Activated naive CD4-positive, alpha-beta T cell treated with anti-CD3 and anti-CD28 coated beads, Interleukin-2, amount 50 U/mL, for 24 hours (primary cell): ENCODE data around the gene CDK5R2.
A peak's percentile ranks its signal among the peaks of the same experiment; 100 is the strongest.

Experiments used
- H3K27ac Mint-ChIP-seq: one replicate; pipeline ENCODE4 v1.8.0; 2021; ENCODE audit warnings: mild to moderate bottlenecking, mixed read lengths
- H3K27me3 Mint-ChIP-seq: one replicate; pipeline ENCODE4 v1.8.0; 2021; ENCODE audit warnings: mixed read lengths
- H3K36me3 Mint-ChIP-seq: one replicate; pipeline ENCODE4 v1.8.0; 2021; ENCODE audit warnings: mixed read lengths
- H3K4me1 Mint-ChIP-seq: one replicate; pipeline ENCODE4 v1.8.0; 2021; ENCODE audit warnings: mixed read lengths
- H3K4me3 Mint-ChIP-seq: one replicate; pipeline ENCODE4 v1.8.0; 2021; ENCODE audit warnings: mild to moderate bottlenecking, mixed read lengths
- H3K9me3 Mint-ChIP-seq: one replicate; pipeline ENCODE4 v1.8.0; 2021; ENCODE audit warnings: mixed read lengths

The CDK5R2 gene

DNA sequence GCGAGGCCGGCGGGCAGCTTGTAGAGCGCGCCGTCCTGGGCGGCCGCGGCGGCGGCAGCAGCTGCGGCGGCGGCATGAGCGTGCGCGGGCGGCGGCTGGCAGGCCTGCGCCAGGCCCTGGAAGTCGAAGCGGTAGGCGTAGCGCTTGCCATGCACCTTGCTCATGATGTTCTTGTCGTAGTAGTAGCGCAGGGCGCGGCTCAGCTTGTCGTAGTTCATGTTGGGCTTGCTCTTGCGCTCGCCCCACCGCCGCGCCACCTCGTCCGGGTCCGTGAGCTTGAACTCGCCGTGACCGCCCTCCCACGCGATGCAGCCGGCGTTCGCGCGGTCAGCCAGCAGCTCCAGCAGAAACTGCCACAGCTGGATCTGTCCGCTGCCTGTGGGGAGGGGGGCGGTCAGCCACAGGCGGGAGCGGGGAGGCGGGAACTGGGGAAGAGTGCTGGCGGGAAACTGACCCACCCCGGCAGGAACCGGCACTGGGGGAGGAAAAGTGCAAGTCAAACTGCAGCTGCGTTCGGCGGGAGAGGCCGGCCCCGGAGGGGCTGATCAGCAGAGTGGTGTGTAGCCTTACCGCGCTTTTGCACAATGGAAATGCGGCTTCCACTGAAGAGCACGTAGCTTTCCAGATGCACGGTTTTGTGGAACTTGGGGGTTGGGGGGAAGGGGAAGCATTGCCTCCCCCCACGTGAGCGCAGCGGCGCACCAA lies 22.6 kb downstream of the CDK5R2 start:
- Mint-ChIP-seq H3K27me3 (peaks cover 42% of the 10 kb centered on the region), H3K27ac (no peak overlapping the region), H3K4me1 (peaks cover 32% of the 10 kb centered on the region), H3K4me3 (peak overlapping the region; percentile 69), H3K9me3 (no peaks in the 10 kb centered on the region), H3K36me3 (no peaks in the 10 kb centered on the region)

DNA sequence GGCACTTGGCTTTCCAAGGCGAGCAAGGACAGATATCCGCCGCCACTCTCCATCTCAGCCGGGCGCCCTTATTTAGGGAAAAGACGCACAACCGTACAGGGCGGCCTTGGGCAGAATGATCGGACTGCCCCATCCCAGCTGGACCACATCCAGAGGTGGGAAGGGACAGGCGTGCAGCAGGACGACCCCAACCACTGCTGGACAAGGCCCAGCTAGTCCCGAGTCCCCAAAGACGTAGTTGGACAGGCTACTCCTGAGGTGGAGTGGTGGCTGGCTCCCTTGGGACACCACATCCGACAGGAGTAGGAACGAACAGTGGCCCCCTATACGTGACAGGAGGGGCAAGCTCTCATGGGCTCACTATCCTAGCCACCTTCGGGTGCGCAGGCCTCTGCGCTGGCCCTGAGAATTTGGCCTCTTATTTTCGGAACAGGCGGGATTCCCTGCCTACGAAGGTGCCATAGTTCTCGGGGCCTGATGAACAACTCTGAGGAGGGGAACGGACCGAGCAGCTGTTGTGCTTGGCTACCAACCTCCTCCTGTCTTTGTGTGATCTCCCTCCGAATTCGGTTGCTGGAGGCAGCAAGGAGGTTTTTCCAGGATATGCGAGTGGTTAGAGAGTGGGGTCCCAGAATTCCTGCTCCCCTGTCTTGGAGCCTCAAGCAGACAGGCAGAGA lies 23.3 kb downstream of the CDK5R2 start:
- Mint-ChIP-seq H3K27ac (no peak overlapping the region), H3K4me3 (peak overlapping the region; percentile 69), H3K27me3 (peaks cover 46% of the 10 kb centered on the region), H3K4me1 (peaks cover 32% of the 10 kb centered on the region), H3K36me3 (no peaks in the 10 kb centered on the region), H3K9me3 (no peaks in the 10 kb centered on the region)

DNA sequence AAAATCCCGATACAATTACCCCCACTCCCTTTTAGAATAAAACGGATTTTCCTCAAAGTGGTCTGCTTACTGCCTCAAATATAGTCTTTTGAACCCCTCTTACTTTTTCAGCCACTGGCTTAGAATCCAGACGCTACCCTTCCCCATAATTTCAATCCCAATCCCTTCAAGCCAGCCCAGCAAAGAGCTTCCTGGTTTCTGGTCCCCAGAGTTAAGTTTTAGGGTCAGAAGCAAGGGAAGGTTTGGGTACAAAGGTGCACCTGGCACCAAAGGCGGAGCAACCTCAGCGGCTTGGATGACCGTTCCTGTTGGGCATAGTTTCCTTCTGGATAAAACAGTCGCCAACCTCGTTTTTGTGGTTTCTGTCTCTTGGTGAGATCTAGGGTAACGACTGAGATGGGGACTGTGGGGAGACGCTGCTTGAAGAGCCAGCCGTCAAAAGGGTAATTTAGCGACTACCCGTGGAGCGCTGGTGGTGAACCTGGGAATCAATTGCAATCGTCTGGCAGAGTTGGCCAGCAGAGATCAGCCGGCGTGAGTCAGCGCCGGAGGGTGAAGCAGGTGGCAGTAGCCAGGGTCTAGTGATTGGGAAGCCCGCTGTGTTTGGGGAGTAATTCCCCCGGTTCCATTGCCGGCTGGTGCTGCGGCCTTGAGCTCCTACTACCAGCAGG lies 23.9 kb downstream of the CDK5R2 start:
- no peak overlapping the region for H3K27ac Mint-ChIP-seq
- H3K36me3 Mint-ChIP-seq = no peaks in the 10 kb centered on the region
- no peaks in the 10 kb centered on the region for H3K9me3 Mint-ChIP-seq
- H3K27me3 Mint-ChIP-seq = peaks cover 45% of the 10 kb centered on the region
- peaks cover 32% of the 10 kb centered on the region for H3K4me1 Mint-ChIP-seq
- H3K4me3 Mint-ChIP-seq = peak overlapping the region; percentile 26

DNA sequence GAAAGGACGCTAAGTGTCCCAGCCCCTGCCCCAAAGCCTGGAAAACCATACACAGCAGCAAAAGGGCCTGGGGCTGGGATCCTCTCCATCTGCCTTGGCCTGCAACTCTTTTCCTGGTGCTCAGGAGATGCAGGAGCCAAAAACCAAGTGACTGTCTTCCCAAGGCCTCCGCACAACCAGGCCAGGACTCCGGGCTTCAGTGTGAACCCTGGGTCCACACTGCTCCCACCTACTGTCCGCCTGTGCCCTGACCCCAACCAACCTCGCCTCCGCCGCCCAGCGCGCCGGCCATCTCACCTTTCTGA lies 24.4 kb downstream of the CDK5R2 start:
- Mint-ChIP-seq H3K27ac (no peak overlapping the region), H3K27me3 (peaks cover 46% of the 10 kb centered on the region), H3K36me3 (no peaks in the 10 kb centered on the region), H3K4me3 (no peak overlapping the region), H3K4me1 (peaks cover 32% of the 10 kb centered on the region), H3K9me3 (no peaks in the 10 kb centered on the region)

DNA sequence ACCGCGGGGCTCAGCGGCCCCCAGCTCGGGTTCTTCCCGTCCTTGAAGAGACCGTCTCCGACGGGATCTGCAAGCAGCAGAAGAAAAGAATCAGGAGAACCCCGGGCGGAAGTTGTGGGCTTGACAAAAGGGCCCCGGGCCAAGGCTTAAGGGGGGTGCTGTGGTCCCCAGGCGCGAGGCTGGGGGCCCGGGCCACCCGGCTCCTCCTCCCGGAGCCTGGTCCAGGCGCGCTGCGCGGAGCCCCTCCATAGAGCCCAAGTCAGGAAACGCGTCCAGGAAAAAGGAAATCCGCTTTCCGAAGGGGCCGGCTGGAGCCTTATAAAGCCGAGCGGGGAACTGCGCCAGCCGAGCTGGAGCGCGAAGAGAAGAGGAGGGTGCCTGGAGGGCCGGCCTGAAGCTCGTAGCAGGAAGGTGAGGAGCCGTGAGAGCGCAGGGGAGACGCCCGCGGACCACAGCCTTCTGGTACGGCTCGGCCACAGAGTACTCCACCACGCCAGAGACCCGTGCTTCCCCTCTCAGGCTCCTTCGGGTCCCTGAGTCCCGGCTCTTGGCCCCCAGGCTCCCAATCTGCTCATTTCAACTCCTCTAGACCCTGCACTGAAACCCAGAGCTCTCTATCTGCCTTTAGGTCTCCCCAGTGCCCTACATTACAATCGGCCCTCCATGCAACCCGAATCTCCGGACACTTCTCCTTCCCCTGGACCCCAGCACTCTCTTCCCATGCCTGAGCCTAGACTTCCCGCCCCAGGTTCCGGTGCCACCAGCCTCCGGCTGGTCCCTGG lies 25.0 kb downstream of the CDK5R2 start:
- Mint-ChIP-seq H3K4me3 (peak overlapping the region; percentile 47), H3K27ac (peak overlapping the region; percentile 59), H3K4me1 (peaks cover 31% of the 10 kb centered on the region), H3K9me3 (no peaks in the 10 kb centered on the region), H3K27me3 (peaks cover 50% of the 10 kb centered on the region), H3K36me3 (no peaks in the 10 kb centered on the region)

- no peaks in the 10 kb centered on the region for H3K36me3 Mint-ChIP-seq
- peaks cover 54% of the 10 kb centered on the region for H3K27me3 Mint-ChIP-seq
- peak within 1 kb of the TSS; percentile 59 for H3K27ac Mint-ChIP-seq
- peaks cover 26% of the 10 kb centered on the region for H3K4me1 Mint-ChIP-seq
- peak within 1 kb of the TSS; percentile 47 for H3K4me3 Mint-ChIP-seq
- no peaks in the 10 kb centered on the region for H3K9me3 Mint-ChIP-seq
These were observed 25.5 kb downstream of the CDK5R2 start, which contains the start of gene FEV for GRCh38 chr2:218985021-218985324. Gene FEV, minus strand, starts transcription at chr2:218985184. Its CDS starts 109 bp downstream, at chr2:218985075.

DNA sequence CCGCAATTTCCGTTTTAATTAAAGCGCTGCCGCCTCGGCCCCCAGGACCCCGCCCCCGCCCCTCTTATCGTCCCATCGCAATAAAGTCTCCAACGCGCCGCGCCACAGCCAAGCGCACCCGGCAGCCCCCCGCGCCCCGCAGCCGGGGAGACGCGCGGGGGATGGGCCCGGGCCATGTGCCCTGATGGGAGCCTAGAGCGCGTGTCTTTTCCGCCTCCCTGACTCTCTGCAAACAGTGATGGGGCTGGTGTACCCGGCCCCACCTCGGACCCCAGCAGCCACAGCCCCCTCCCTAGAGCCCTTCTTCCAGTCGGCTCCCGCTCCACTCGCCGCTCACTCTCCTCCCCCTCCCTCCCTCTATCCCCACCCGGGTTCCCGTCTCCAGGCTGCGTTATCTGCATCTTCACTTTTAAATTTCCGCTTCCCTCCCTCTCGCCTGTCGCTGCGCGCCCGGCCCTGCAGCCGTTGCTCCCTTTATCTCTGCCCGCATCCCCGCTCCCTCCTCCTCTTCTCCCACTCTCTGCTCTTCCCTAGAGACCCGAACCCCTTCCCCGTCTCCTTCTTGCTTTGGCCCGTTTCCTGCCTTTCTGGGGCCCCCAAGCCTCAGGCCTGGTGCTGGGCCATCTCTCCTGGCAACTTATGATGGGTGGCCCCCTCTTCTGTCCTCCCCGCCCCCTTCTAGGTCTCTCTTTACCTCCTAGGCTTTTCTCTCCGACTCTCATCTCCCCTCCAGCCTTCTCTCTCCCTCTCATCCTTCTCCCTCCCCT lies 26.0 kb downstream of the CDK5R2 start:
- peaks cover 23% of the 10 kb centered on the region for H3K4me1 Mint-ChIP-seq
- no peak overlapping the region for H3K4me3 Mint-ChIP-seq
- H3K9me3 Mint-ChIP-seq = no peaks in the 10 kb centered on the region
- no peak overlapping the region for H3K27ac Mint-ChIP-seq
- no peaks in the 10 kb centered on the region for H3K36me3 Mint-ChIP-seq
- peaks cover 55% of the 10 kb centered on the region for H3K27me3 Mint-ChIP-seq

- H3K36me3 Mint-ChIP-seq = no peaks in the 10 kb centered on the region
- no peak overlapping the region for H3K27ac Mint-ChIP-seq
- H3K27me3 Mint-ChIP-seq = peaks cover 58% of the 10 kb centered on the region
- no peaks in the 10 kb centered on the region for H3K9me3 Mint-ChIP-seq
- H3K4me1 Mint-ChIP-seq = peaks cover 17% of the 10 kb centered on the region
- no peak overlapping the region for H3K4me3 Mint-ChIP-seq
These were observed 26.8 kb downstream of the CDK5R2 start for GRCh38 chr2:218986148-218986761.

GRCh38 chr2:218988164-218988563 lies 28.7 kb downstream of the CDK5R2 start:
- Mint-ChIP-seq H3K4me1 (peaks cover 10% of the 10 kb centered on the region), H3K27ac (no peak overlapping the region), H3K9me3 (no peaks in the 10 kb centered on the region), H3K4me3 (no peak overlapping the region), H3K36me3 (no peaks in the 10 kb centered on the region), H3K27me3 (peaks cover 62% of the 10 kb centered on the region)

DNA sequence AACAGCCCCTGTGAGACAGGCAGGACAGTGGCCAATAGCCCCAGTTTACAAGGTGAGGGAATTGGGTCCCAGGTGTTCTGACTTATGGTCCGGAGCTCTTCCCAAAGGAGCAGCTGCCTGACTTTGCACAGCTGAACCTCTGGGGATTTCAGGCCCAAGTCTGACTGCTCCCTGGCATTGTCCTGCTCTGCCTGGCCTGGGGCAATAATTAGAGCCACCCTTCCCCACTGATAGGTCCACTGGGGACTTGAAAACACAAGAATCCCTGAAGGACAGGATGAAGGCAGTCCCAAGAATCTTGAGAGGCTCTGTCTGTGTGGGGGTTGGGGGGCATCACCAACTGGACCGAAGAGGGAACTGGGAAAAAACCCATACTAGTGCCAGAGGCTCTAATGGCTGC lies 29.2 kb downstream of the CDK5R2 start:
- Mint-ChIP-seq H3K36me3 (no peaks in the 10 kb centered on the region), H3K27ac (no peak overlapping the region), H3K4me1 (peaks cover 5% of the 10 kb centered on the region), H3K4me3 (no peak overlapping the region), H3K27me3 (peaks cover 58% of the 10 kb centered on the region), H3K9me3 (no peaks in the 10 kb centered on the region)

DNA sequence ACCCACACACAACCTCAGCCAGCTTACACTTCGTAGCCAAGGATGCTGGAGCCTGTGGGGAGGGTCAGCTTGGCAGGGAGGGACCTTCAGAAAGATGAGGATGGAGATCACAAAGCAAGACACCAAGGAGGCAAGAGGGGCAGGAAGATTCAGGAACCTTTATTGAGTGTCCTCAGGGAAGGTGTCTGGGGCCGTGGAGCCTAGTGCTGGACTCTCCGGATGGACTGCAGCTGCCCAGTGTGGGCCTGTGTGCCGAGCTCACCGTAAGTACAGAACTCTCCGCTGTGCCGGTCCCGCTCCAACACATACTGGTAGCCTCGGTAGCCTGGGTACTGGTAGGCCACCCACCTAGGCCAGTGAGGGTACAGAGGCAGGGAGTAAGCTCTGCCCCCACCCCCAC lies 30.6 kb downstream of the CDK5R2 start:
- Mint-ChIP-seq H3K4me1 (no peaks in the 10 kb centered on the region), H3K27ac (no peak overlapping the region), H3K27me3 (peaks cover 62% of the 10 kb centered on the region), H3K36me3 (no peaks in the 10 kb centered on the region), H3K4me3 (no peak overlapping the region), H3K9me3 (no peaks in the 10 kb centered on the region)

DNA sequence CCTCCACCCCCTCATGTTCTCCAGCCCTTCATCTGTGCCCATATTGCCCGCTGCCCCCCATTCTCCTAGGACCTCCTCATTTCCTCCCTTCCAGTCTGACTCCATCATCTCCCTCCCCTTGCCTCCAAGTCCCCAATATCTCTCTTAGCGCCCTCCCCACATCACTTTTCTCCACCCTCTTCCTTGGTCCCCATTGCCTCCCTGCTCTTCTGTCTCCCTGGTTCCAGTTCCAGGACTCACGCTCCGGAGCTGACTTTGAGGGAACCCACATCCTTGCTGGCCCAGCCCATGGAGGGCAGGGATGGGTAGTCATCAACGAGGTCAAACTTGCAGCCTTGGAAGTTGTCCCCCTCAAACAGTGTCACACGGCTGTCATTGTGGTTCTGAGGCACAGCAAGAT lies 31.1 kb downstream of the CDK5R2 start:
- Mint-ChIP-seq H3K4me3 (no peak overlapping the region), H3K9me3 (no peaks in the 10 kb centered on the region), H3K27ac (no peak overlapping the region), H3K4me1 (peaks cover 4% of the 10 kb centered on the region), H3K36me3 (no peaks in the 10 kb centered on the region), H3K27me3 (peaks cover 67% of the 10 kb centered on the region)

GRCh38 chr2:218991674-218992168 lies 32.3 kb downstream of the CDK5R2 start:
- peaks cover 7% of the 10 kb centered on the region for H3K4me1 Mint-ChIP-seq
- peaks cover 62% of the 10 kb centered on the region for H3K27me3 Mint-ChIP-seq
- H3K27ac Mint-ChIP-seq = no peak overlapping the region
- H3K36me3 Mint-ChIP-seq = no peaks in the 10 kb centered on the region
- no peaks in the 10 kb centered on the region for H3K9me3 Mint-ChIP-seq
- H3K4me3 Mint-ChIP-seq = peak overlapping the region; percentile 16

DNA sequence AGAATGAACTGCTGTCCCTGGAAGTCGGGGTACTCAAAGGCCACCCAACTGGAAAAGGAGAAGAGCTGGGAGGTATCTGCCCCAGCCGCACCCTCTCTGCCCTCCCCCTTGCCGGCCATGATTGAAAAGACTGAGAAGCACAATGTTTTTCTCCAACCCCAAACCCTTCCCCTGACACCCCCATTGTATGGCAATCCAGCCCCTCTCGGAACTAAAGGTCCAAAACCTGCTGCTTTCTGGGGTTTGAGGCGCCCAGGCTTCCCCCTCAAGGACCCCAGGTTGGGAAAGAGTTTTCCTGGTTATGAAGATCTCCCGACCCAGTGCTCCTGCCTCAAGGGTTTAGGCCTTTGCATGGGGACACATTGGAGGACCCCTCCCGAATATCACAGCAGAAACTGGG lies 32.7 kb downstream of the CDK5R2 start:
- peaks cover 7% of the 10 kb centered on the region for H3K4me1 Mint-ChIP-seq
- H3K4me3 Mint-ChIP-seq = peak overlapping the region; percentile 16
- H3K27me3 Mint-ChIP-seq = peaks cover 60% of the 10 kb centered on the region
- no peaks in the 10 kb centered on the region for H3K36me3 Mint-ChIP-seq
- H3K27ac Mint-ChIP-seq = no peak overlapping the region
- no peaks in the 10 kb centered on the region for H3K9me3 Mint-ChIP-seq
